ENCODE data around the gene IGSF21.

Gene IGSF21

GRCh38 chr1:18205319-18205718, 97.7 kb downstream of the IGSF21 start:
- Histone ChIP-seq H3K36me3 (ENCODE audit: control insufficient read depth, insufficient read depth, low read length) (no peaks in the 10 kb centered on the region), H3K4me3 (ENCODE audit: low read length) (no peak overlapping the region), H3K9me3 (ENCODE audit: control insufficient read depth, insufficient read depth, low read length) (no peaks in the 10 kb centered on the region), H3K4me1 (ENCODE audit: control insufficient read depth, insufficient read depth, low read length) (peaks cover 2% of the 10 kb centered on the region; the same call in 1 of the 2 replicates), H3K27me3 (ENCODE audit: control insufficient read depth, insufficient read depth, low read length) (no peaks in the 10 kb centered on the region), H3K27ac (ENCODE audit: low read length) (no peak overlapping the region)
- DNase-seq (ENCODE audit: low read depth, low spot score) = no peak
- no CpG with 5 or more reads among the region's 7 CpGs for WGBS (ENCODE audit: insufficient coverage, insufficient read length)

- H3K36me3 ChIP-seq (ENCODE audit: control insufficient read depth, insufficient read depth, low read length) = no peaks in the 10 kb centered on the region
- no peak for DNase-seq (ENCODE audit: low read depth, low spot score)
- H3K27ac ChIP-seq (ENCODE audit: low read length) = no peak overlapping the region
- H3K27me3 ChIP-seq (ENCODE audit: control insufficient read depth, insufficient read depth, low read length) = no peaks in the 10 kb centered on the region
- no peak overlapping the region for H3K4me3 ChIP-seq (ENCODE audit: low read length)
- H3K9me3 ChIP-seq (ENCODE audit: control insufficient read depth, insufficient read depth, low read length) = no peaks in the 10 kb centered on the region
- WGBS (ENCODE audit: insufficient coverage, insufficient read length) = no CpG with 5 or more reads among the region's 8 CpGs
- peaks cover 1% of the 10 kb centered on the region; the same call in 1 of the 2 replicates for H3K4me1 ChIP-seq (ENCODE audit: control insufficient read depth, insufficient read depth, low read length)
Observed at GRCh38 chr1:18211764-18212163, 104.2 kb downstream of the IGSF21 start.

GRCh38 chr1:18217398-18218043, 109.9 kb downstream of the IGSF21 start:
- H3K36me3 ChIP-seq (ENCODE audit: control insufficient read depth, insufficient read depth, low read length) = no peaks in the 10 kb centered on the region
- no peak overlapping the region for H3K27ac ChIP-seq (ENCODE audit: low read length)
- DNase-seq (ENCODE audit: low read depth, low spot score) = peak; percentile 43

GRCh38 chr1:18229625-18230024, 122.0 kb downstream of the IGSF21 start:
- Histone ChIP-seq H3K27ac (ENCODE audit: low read length) (no peak overlapping the region), H3K9me3 (ENCODE audit: control insufficient read depth, insufficient read depth, low read length) (no peaks in the 10 kb centered on the region), H3K27me3 (ENCODE audit: control insufficient read depth, insufficient read depth, low read length) (no peaks in the 10 kb centered on the region), H3K4me1 (ENCODE audit: control insufficient read depth, insufficient read depth, low read length) (no peaks in the 10 kb centered on the region), H3K4me3 (ENCODE audit: low read length) (no peak overlapping the region), H3K36me3 (ENCODE audit: control insufficient read depth, insufficient read depth, low read length) (peaks cover 5% of the 10 kb centered on the region; the same call in 1 of the 2 replicates)
- DNase-seq (ENCODE audit: low read depth, low spot score) = no peak
- 100% methylated on average over 1 of the region's 1 CpG for WGBS (ENCODE audit: insufficient coverage, insufficient read length)

More at GRCh38 chr1:18217398-18218043, 109.9 kb downstream of the IGSF21 start:
- no peaks in the 10 kb centered on the region for H3K9me3 ChIP-seq (ENCODE audit: control insufficient read depth, insufficient read depth, low read length)
- no peaks in the 10 kb centered on the region for H3K4me1 ChIP-seq (ENCODE audit: control insufficient read depth, insufficient read depth, low read length)
- no peak overlapping the region for H3K4me3 ChIP-seq (ENCODE audit: low read length)
- H3K27me3 ChIP-seq (ENCODE audit: control insufficient read depth, insufficient read depth, low read length) = no peaks in the 10 kb centered on the region
- no CpG with 5 or more reads among the region's 4 CpGs for WGBS (ENCODE audit: insufficient coverage, insufficient read length)

GRCh38 chr1:18230321-18230720, 122.7 kb downstream of the IGSF21 start:
- peaks cover 5% of the 10 kb centered on the region; the same call in 1 of the 2 replicates for H3K36me3 ChIP-seq (ENCODE audit: control insufficient read depth, insufficient read depth, low read length)
- WGBS (ENCODE audit: insufficient coverage, insufficient read length) = no CpG with 5 or more reads among the region's 6 CpGs
- H3K9me3 ChIP-seq (ENCODE audit: control insufficient read depth, insufficient read depth, low read length) = no peaks in the 10 kb centered on the region
- no peaks in the 10 kb centered on the region for H3K27me3 ChIP-seq (ENCODE audit: control insufficient read depth, insufficient read depth, low read length)
- H3K4me3 ChIP-seq (ENCODE audit: low read length) = no peak overlapping the region
- DNase-seq (ENCODE audit: low read depth, low spot score) = no peak
- no peaks in the 10 kb centered on the region for H3K4me1 ChIP-seq (ENCODE audit: control insufficient read depth, insufficient read depth, low read length)
- H3K27ac ChIP-seq (ENCODE audit: low read length) = no peak overlapping the region

- Histone ChIP-seq H3K27me3 (ENCODE audit: control insufficient read depth, insufficient read depth, low read length) (no peaks in the 10 kb centered on the region), H3K4me3 (ENCODE audit: low read length) (no peak overlapping the region), H3K9me3 (ENCODE audit: control insufficient read depth, insufficient read depth, low read length) (no peaks in the 10 kb centered on the region), H3K27ac (ENCODE audit: low read length) (no peak overlapping the region), H3K36me3 (ENCODE audit: control insufficient read depth, insufficient read depth, low read length) (peaks cover 5% of the 10 kb centered on the region; the same call in 1 of the 2 replicates), H3K4me1 (ENCODE audit: control insufficient read depth, insufficient read depth, low read length) (no peaks in the 10 kb centered on the region)
- WGBS (ENCODE audit: insufficient coverage, insufficient read length) = no CpG with 5 or more reads among the region's 9 CpGs
- no peak for DNase-seq (ENCODE audit: low read depth, low spot score)
Observed at GRCh38 chr1:18230840-18231239, 123.2 kb downstream of the IGSF21 start.

- Histone ChIP-seq H3K9me3 (ENCODE audit: control insufficient read depth, insufficient read depth, low read length) (no peaks in the 10 kb centered on the region), H3K27me3 (ENCODE audit: control insufficient read depth, insufficient read depth, low read length) (no peaks in the 10 kb centered on the region), H3K4me1 (ENCODE audit: control insufficient read depth, insufficient read depth, low read length) (no peaks in the 10 kb centered on the region), H3K36me3 (ENCODE audit: control insufficient read depth, insufficient read depth, low read length) (peaks cover 5% of the 10 kb centered on the region; the same call in 1 of the 2 replicates), H3K27ac (ENCODE audit: low read length) (no peak overlapping the region), H3K4me3 (ENCODE audit: low read length) (no peak overlapping the region)
- no peak for DNase-seq (ENCODE audit: low read depth, low spot score)
- no CpG with 5 or more reads among the region's 1 CpG for WGBS (ENCODE audit: insufficient coverage, insufficient read length)
Observed at GRCh38 chr1:18232052-18232451, 124.5 kb downstream of the IGSF21 start.

- H3K4me3 ChIP-seq (ENCODE audit: low read length) = no peak overlapping the region
- no CpG with 5 or more reads among the region's 5 CpGs for WGBS (ENCODE audit: insufficient coverage, insufficient read length)
- peak; percentile 52 for DNase-seq (ENCODE audit: low read depth, low spot score)
- H3K27me3 ChIP-seq (ENCODE audit: control insufficient read depth, insufficient read depth, low read length) = no peaks in the 10 kb centered on the region
- no peaks in the 10 kb centered on the region for H3K4me1 ChIP-seq (ENCODE audit: control insufficient read depth, insufficient read depth, low read length)
- no peaks in the 10 kb centered on the region for H3K9me3 ChIP-seq (ENCODE audit: control insufficient read depth, insufficient read depth, low read length)
- H3K27ac ChIP-seq (ENCODE audit: low read length) = no peak overlapping the region
- H3K36me3 ChIP-seq (ENCODE audit: control insufficient read depth, insufficient read depth, low read length) = peaks cover 5% of the 10 kb centered on the region; the same call in 1 of the 2 replicates
Observed at GRCh38 chr1:18233176-18233864, 125.7 kb downstream of the IGSF21 start.

GRCh38 chr1:18234790-18235242, 127.2 kb downstream of the IGSF21 start:
- H3K9me3 ChIP-seq (ENCODE audit: control insufficient read depth, insufficient read depth, low read length) = no peaks in the 10 kb centered on the region
- no CpG with 5 or more reads among the region's 6 CpGs for WGBS (ENCODE audit: insufficient coverage, insufficient read length)
- H3K4me3 ChIP-seq (ENCODE audit: low read length) = no peak overlapping the region
- peak; percentile 82 for DNase-seq (ENCODE audit: low read depth, low spot score)
- H3K36me3 ChIP-seq (ENCODE audit: control insufficient read depth, insufficient read depth, low read length) = peaks cover 5% of the 10 kb centered on the region; the same call in 1 of the 2 replicates
- peaks cover 2% of the 10 kb centered on the region; the same call in 1 of the 2 replicates for H3K4me1 ChIP-seq (ENCODE audit: control insufficient read depth, insufficient read depth, low read length)
- H3K27me3 ChIP-seq (ENCODE audit: control insufficient read depth, insufficient read depth, low read length) = no peaks in the 10 kb centered on the region
- H3K27ac ChIP-seq (ENCODE audit: low read length) = no peak overlapping the region

- no peak overlapping the region for H3K27ac ChIP-seq (ENCODE audit: low read length)
- H3K4me1 ChIP-seq (ENCODE audit: control insufficient read depth, insufficient read depth, low read length) = peaks cover 2% of the 10 kb centered on the region; the same call in 1 of the 2 replicates
- H3K27me3 ChIP-seq (ENCODE audit: control insufficient read depth, insufficient read depth, low read length) = no peaks in the 10 kb centered on the region
- no CpG with 5 or more reads among the region's 9 CpGs for WGBS (ENCODE audit: insufficient coverage, insufficient read length)
- H3K36me3 ChIP-seq (ENCODE audit: control insufficient read depth, insufficient read depth, low read length) = no peaks in the 10 kb centered on the region
- H3K9me3 ChIP-seq (ENCODE audit: control insufficient read depth, insufficient read depth, low read length) = no peaks in the 10 kb centered on the region
- DNase-seq (ENCODE audit: low read depth, low spot score) = no peak
- no peak overlapping the region for H3K4me3 ChIP-seq (ENCODE audit: low read length)
Observed at GRCh38 chr1:18237371-18237770, 129.8 kb downstream of the IGSF21 start.

Data from iPS DF 6.9 (cell line).